Endothelial cell of umbilical vein (primary cell): ENCODE results near the gene INO80C. TPM values are rescaled to one million over a fixed set of nuclear protein-coding genes. Genes with fewer than 3 reads are reported as not detected.
"Not testable (repeated sequence)": the region's sequence is repeated elsewhere in the genome, so short reads cannot be mapped to it uniquely, and the experiment has no call there.

Source experiments
- BruUV-seq: library from RNA; stranded (reverse); fragments of 400-500 nt; replicated peaks from 2 replicates; lab custom pipeline; 2021; lab: Mats Ljungman, UMichigan
- CTCF ChIA-PET: fragments of 300-600, 350-600 bp; sonication (Branson Sonifier 250); formaldehyde crosslinking; loops from one replicate; lab custom pipeline; 2021; ENCODE audit warnings: antibody characterized with exemption, inconsistent platforms; lab: Charles Lee
- POLR2A ChIA-PET: fragments of 300-600, 350-600 bp; sonication (Branson Sonifier 250); formaldehyde crosslinking; loops from one replicate; lab custom pipeline; 2021; ENCODE audit warnings: antibody characterized with exemption, inconsistent platforms; lab: Charles Lee
- DNase-seq: peaks from one replicate; pipeline ENCODE4 v3.0.0-alpha.2; 2011; ENCODE audit warnings: low read depth, low spot score
- FAIRE-seq: peaks from 2 replicates; lab custom pipeline; 2011; peaks lifted over from hg19 to GRCh38; lab: Jason Lieb, UNC
- H2AFZ ChIP-seq: 2 replicates; pipeline ENCODE4 v1.6.0; 2012; ENCODE audit warnings: low read depth, low read length, control low read depth, inconsistent platforms
- H3K27ac ChIP-seq: 2 replicates; pipeline ENCODE4 v1.5.1; 2011; ENCODE audit warnings: low read depth, mild to moderate bottlenecking, control low read depth, low read length, moderate library complexity; ENCODE audit not compliant: insufficient read depth
- H3K27me3 ChIP-seq, 2 experiments: 2 replicates each; pipeline versions ENCODE4 v1.6.0 to v1.6.1; 2011; ENCODE audit warnings: low read length in 2 of 2, mixed read lengths in 1 of 2; ENCODE audit not compliant: control insufficient read depth in 2 of 2, insufficient read depth in 2 of 2
- H3K36me3 ChIP-seq, 2 experiments: 2 replicates in 1 of 2; 3 replicates in 1 of 2; pipeline ENCODE4 v1.5.1; 2011; ENCODE audit warnings: low read length in 2 of 2, mild to moderate bottlenecking in 1 of 2, moderate library complexity in 1 of 2; ENCODE audit not compliant: control insufficient read depth in 2 of 2, insufficient read depth in 2 of 2; ENCODE audit errors: extremely low read depth in 1 of 2
- H3K4me1 ChIP-seq: 3 replicates; pipeline ENCODE4 v1.5.1; 2011; ENCODE audit warnings: mild to moderate bottlenecking, low read length; ENCODE audit not compliant: control insufficient read depth, insufficient read depth; ENCODE audit errors: extremely low read depth
- H3K4me2 ChIP-seq: 2 replicates; pipeline ENCODE4 v1.6.1; 2011; ENCODE audit warnings: low read length, control low read depth, mixed read lengths; ENCODE audit not compliant: insufficient read depth
- H3K4me3 ChIP-seq, 3 experiments: fragments of 200-600 bp in 1 of 3; sonication (generic), shearing (Covaris generic) in 1 of 3; replicated peaks in 1 of 3; 2 replicates each; pipeline ENCODE4 v1.5.1; 2011 to 2016; ENCODE audit warnings: control low read depth in 3 of 3, low read length in 3 of 3, mild to moderate bottlenecking in 2 of 3, inconsistent platforms in 1 of 3, low read depth in 1 of 3, moderate library complexity in 1 of 3; ENCODE audit not compliant: insufficient read depth in 1 of 3
- H3K79me2 ChIP-seq: 2 replicates; pipeline ENCODE4 v1.6.0; 2012; ENCODE audit warnings: low read length, inconsistent platforms; ENCODE audit not compliant: control insufficient read depth, insufficient read depth
- H3K9ac ChIP-seq: replicated peaks from 2 replicates; pipeline ENCODE3; 2011; ENCODE audit warnings: low read length, control low read depth; ENCODE audit not compliant: insufficient read depth; ENCODE audit errors: extremely low read depth
- H3K9me1 ChIP-seq: replicated peaks from 3 replicates; pipeline ENCODE4 v1.6.0; 2011; ENCODE audit warnings: mild to moderate bottlenecking, low read length; ENCODE audit not compliant: control insufficient read depth, insufficient read depth; ENCODE audit errors: extremely low read depth
- H3K9me3 ChIP-seq: replicated peaks from 2 replicates; pipeline ENCODE4 v1.5.1; 2012; ENCODE audit warnings: low read length, inconsistent platforms; ENCODE audit not compliant: control insufficient read depth, insufficient read depth
- H4K20me1 ChIP-seq: replicated peaks from 2 replicates; pipeline ENCODE3; 2011; ENCODE audit warnings: mild to moderate bottlenecking, low read length; ENCODE audit not compliant: control insufficient read depth, insufficient read depth; ENCODE audit errors: extremely low read depth
- EZH2 ChIP-seq: IDR thresholded peaks from 2 replicates; pipeline ENCODE4 v1.6.1; 2012; ENCODE audit warnings: borderline replicate concordance, low read depth, mild to moderate bottlenecking, moderate library complexity, low read length, inconsistent platforms; ENCODE audit not compliant: severe bottlenecking
- FOS ChIP-seq: IDR thresholded peaks from 2 replicates; pipeline ENCODE4 v1.6.1; 2011; ENCODE audit warnings: mild to moderate bottlenecking, low read length, moderate library complexity, borderline replicate concordance; ENCODE audit not compliant: insufficient read depth
- GATA2 ChIP-seq: IDR thresholded peaks from 2 replicates; pipeline ENCODE4 v1.7.0; 2011; ENCODE audit warnings: low read depth, mild to moderate bottlenecking, moderate library complexity, mixed read lengths, low read length; ENCODE audit not compliant: insufficient read length, insufficient read depth
- JUN ChIP-seq: IDR thresholded peaks from 2 replicates; pipeline ENCODE4 v1.6.1; 2011; ENCODE audit warnings: borderline replicate concordance, low read depth; ENCODE audit not compliant: insufficient read length, insufficient read depth
- MYC ChIP-seq: IDR thresholded peaks from one replicate; pipeline ENCODE4 v1.6.1; 2011; ENCODE audit warnings: mild to moderate bottlenecking, low read depth, low read length
- POLR2A ChIP-seq: IDR thresholded peaks from 2 replicates; pipeline ENCODE4 v1.6.1; 2012; ENCODE audit warnings: low read depth, mild to moderate bottlenecking, control low read depth, low read length
- POLR2AphosphoS5 ChIP-seq: IDR thresholded peaks from 2 replicates; pipeline ENCODE4 v1.6.1; 2012; ENCODE audit warnings: low read depth, mild to moderate bottlenecking, control low read depth, low read length, moderate library complexity; ENCODE audit not compliant: insufficient read depth
- dilution Hi-C: fragments of 300-500 bp; cut with MboI; formaldehyde crosslinking; loops from one replicate; pipeline ENCODE4 v1.15.0; 2019; ENCODE audit warnings: low sequenced_read_pairs; ENCODE audit not compliant: extremely low pct_ligation_motif_present
- intact Hi-C: fragments of 100-400 bp; cut with micrococcal nuclease; formaldehyde crosslinking; loops from one replicate; pipeline ENCODE4 v1.10.0; 2022
- polyA plus RNA-seq, 4 experiments: library from polyadenylated mRNA; depleted of rRNA in 3 of 4; stranded (reverse) in 3 of 4; unstranded in 1 of 4; fragments of >200 nt; gene quantifications; 2 replicates each; pipeline versions ENCODE4 v1.2.1 to v1.2.3, GENCODE V29; 2011 to 2012; ENCODE audit warnings: missing spikeins in 1 of 4
- total RNA-seq: library from RNA; stranded (reverse); gene quantifications from 2 replicates; pipeline ENCODE4 v1.2.3, GENCODE V29; 2021
- TF ChIP-seq, protein P1 (sequence below): IDR thresholded peaks from 2 replicates; pipeline ENCODE4 v1.6.1; 2011; ENCODE audit not compliant: insufficient read depth, insufficient read length
- TF ChIP-seq, protein P2 (sequence below), 2 donors: IDR thresholded peaks; 1 replicate in 1 of 2; 2 replicates in 1 of 2; pipeline ENCODE4 v1.5.1; 2011; ENCODE audit warnings: low read length in 2 of 2, mild to moderate bottlenecking in 2 of 2, moderate library complexity in 2 of 2, control low read depth in 1 of 2, inconsistent platforms in 1 of 2, low read depth in 1 of 2; ENCODE audit not compliant: insufficient read depth in 1 of 2; ENCODE audit errors: extremely low read depth in 1 of 2

INO80C gene
- total and polyA plus RNA-seq, 2 donors (not counting 3 experiments of a cell fraction or from before 2014, with no cell fraction given) = 43.4 to 56.0 TPM

DNA sequence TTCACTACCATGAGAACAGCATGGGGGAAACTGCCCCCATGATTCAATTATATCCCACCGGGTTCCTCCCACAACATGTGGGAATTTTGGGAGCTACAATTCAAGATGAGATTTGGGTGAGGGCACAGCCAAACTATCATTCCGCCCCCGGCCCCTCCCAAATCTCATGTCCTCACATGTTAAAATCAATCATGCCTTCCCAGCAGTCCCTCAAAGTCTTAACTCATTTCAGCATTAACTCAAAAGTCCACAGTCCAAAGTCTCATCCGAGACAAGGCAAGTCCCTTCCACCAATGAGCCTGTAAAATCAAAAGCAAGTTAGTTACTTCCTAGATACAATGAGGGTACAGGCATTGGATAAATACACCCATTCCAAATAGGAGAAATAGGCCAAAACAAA, 10.2 kb downstream of the INO80C start:
- BruUV-seq, H3K4me3 ChIP-seq, FAIRE-seq, DNase-seq, intact Hi-C loops, POLR2A ChIA-PET, H3K36me3 ChIP-seq, H3K4me2 ChIP-seq, H3K9me1 ChIP-seq, H3K27me3 ChIP-seq, H3K27ac ChIP-seq, H2AFZ ChIP-seq, H3K9ac ChIP-seq, H3K9me3 ChIP-seq, dilution Hi-C loops, H4K20me1 ChIP-seq: not testable (repeated sequence)
- CTCF ChIA-PET = interaction anchor here (1.0 to 1.4 kb wide), 2 partner anchors 9 to 16 kb away, joined by 4 read pairs; no protein-coding TSS in a partner anchor
- H3K79me2 ChIP-seq = peaks cover 39% of the 10 kb centered on the region
- peaks cover 32% of the 10 kb centered on the region for H3K4me1 ChIP-seq

DNA sequence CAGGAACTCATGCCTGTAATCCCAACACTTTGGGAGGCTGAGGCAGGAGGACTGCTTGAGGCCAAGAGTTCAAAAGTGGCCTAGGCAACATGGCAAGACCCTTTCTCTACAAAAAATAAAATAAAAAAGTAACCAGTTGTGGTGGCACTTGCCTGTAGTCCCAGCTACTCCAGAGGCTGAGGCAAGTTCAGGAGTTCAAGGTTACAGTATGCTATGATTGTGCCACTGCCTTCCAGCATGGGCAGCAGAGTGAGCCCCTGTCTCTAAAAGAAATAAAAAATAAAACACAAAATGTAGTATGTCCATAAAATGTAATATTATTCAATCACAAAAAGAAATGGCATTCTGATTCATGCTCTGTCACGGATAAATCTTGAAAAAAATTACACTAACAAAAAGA, 11.9 kb downstream of the INO80C start:
- Histone ChIP-seq H3K9ac (no peak overlapping the region), H3K4me3 (no peak overlapping the region), H3K9me1 (no peaks in the 10 kb centered on the region), H3K4me1 (peaks cover 24% of the 10 kb centered on the region), H3K36me3 (no peaks in the 10 kb centered on the region), H3K27ac (no peak overlapping the region), H3K4me2 (no peak overlapping the region), H2AFZ (no peak overlapping the region), H4K20me1 (no peaks in the 10 kb centered on the region), H3K79me2 (peaks cover 40% of the 10 kb centered on the region), H3K27me3 (no peaks in the 10 kb centered on the region), H3K9me3 (no peaks in the 10 kb centered on the region)
- CTCF ChIA-PET = interaction anchor here (0.6 kb wide), 1 partner anchor 12 kb away, joined by 3 read pairs; the partner anchor contains the start of gene INO80C
- no TSS peak for BruUV-seq
- dilution Hi-C loops = no loop called here
- TF ChIP-seq, protein P1, sequence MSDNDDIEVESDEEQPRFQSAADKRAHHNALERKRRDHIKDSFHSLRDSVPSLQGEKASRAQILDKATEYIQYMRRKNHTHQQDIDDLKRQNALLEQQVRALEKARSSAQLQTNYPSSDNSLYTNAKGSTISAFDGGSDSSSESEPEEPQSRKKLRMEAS = no peak
- TF ChIP-seq EZH2 (no peak), POLR2AphosphoS5 (no peak), GATA2 (no peak), JUN (no peak), POLR2A (no peak), FOS (no peak), MYC (no peak)
- TF ChIP-seq, protein P2, sequence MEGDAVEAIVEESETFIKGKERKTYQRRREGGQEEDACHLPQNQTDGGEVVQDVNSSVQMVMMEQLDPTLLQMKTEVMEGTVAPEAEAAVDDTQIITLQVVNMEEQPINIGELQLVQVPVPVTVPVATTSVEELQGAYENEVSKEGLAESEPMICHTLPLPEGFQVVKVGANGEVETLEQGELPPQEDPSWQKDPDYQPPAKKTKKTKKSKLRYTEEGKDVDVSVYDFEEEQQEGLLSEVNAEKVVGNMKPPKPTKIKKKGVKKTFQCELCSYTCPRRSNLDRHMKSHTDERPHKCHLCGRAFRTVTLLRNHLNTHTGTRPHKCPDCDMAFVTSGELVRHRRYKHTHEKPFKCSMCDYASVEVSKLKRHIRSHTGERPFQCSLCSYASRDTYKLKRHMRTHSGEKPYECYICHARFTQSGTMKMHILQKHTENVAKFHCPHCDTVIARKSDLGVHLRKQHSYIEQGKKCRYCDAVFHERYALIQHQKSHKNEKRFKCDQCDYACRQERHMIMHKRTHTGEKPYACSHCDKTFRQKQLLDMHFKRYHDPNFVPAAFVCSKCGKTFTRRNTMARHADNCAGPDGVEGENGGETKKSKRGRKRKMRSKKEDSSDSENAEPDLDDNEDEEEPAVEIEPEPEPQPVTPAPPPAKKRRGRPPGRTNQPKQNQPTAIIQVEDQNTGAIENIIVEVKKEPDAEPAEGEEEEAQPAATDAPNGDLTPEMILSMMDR (IDR thresholded peaks at IDR 0.05; ENCODE audit: extremely low read depth in 1 of 2, insufficient read depth in 1 of 2, low read depth in 1 of 2, low read length in 2 of 2) = no peak
- POLR2A ChIA-PET = no interaction called here
- intact Hi-C loops = no loop called here
- DNase-seq = no peak
- no peak for FAIRE-seq
